Measurements from ENCODE around the gene OGFOD1.
"Not testable (repeated sequence)": the region's sequence is repeated elsewhere in the genome, so short reads cannot be mapped to it uniquely, and the experiment has no call there.

Gene OGFOD1

GRCh38 chr16:56481468-56482122 lies 30.2 kb downstream of the OGFOD1 start:
- no peak for DNase-seq

- DNase-seq = no peak
Measured at GRCh38 chr16:56482683-56483236, 31.4 kb downstream of the OGFOD1 start.

GRCh38 chr16:56483394-56483793 lies 32.0 kb downstream of the OGFOD1 start:
- no peak for DNase-seq

- no peak for DNase-seq
Measured at GRCh38 chr16:56488035-56488434, 36.7 kb downstream of the OGFOD1 start.

- not testable (repeated sequence) for DNase-seq
Measured at GRCh38 chr16:56488868-56489267, 37.5 kb downstream of the OGFOD1 start.

- DNase-seq = no peak
Measured at GRCh38 chr16:56491657-56492261, 40.4 kb downstream of the OGFOD1 start.

- no peak for DNase-seq
Measured at GRCh38 chr16:56493126-56493525, 41.8 kb downstream of the OGFOD1 start.

GRCh38 chr16:56493815-56494214 lies 42.5 kb downstream of the OGFOD1 start:
- DNase-seq = no peak

GRCh38 chr16:56505181-56505580 lies 53.8 kb downstream of the OGFOD1 start:
- DNase-seq = no peak

- no peak for DNase-seq
Measured at GRCh38 chr16:56506941-56507340, 55.6 kb downstream of the OGFOD1 start.

GRCh38 chr16:56510544-56510943 lies 59.2 kb downstream of the OGFOD1 start:
- DNase-seq = no peak

GRCh38 chr16:56512025-56512424 lies 60.7 kb downstream of the OGFOD1 start:
- DNase-seq = no peak

GRCh38 chr16:56513091-56513490 lies 61.7 kb downstream of the OGFOD1 start:
- DNase-seq = no peak

- peak; percentile 39 to 46 for DNase-seq
Measured at GRCh38 chr16:56513972-56514371, 62.6 kb downstream of the OGFOD1 start.

- no peak for DNase-seq
Measured at GRCh38 chr16:56514845-56515244, 63.5 kb downstream of the OGFOD1 start.

- no peak for DNase-seq
Measured at GRCh38 chr16:56515665-56516064, 64.3 kb downstream of the OGFOD1 start.

- no peak for DNase-seq
Measured at GRCh38 chr16:56517206-56517605, 65.9 kb downstream of the OGFOD1 start.

GRCh38 chr16:56518425-56518824 lies 67.1 kb downstream of the OGFOD1 start:
- DNase-seq = no peak

- peak; percentile 95 to 96 for DNase-seq
Measured at GRCh38 chr16:56519459-56520250, 68.3 kb downstream of the OGFOD1 start, which contains the start of gene BBS2. TSS of gene BBS2 (minus strand) at chr16:56520024. CDS start at chr16:56519862, 162 bp downstream.

- DNase-seq = no peak
Measured at GRCh38 chr16:56520251-56520577, 68.9 kb downstream of the OGFOD1 start.

GRCh38 chr16:56525236-56525635 lies 73.9 kb downstream of the OGFOD1 start:
- DNase-seq = no peak

Measured in activated T-cell treated with anti-CD3 and anti-CD28 coated beads, Interleukin-2, amount 50 U/mL, for 48 hours (primary cell).